Neural cell (in vitro differentiated cells): Measurements from ENCODE around the gene ANGEL1. TPM values are rescaled to one million over a fixed set of nuclear protein-coding genes. Genes with fewer than 3 reads are reported as not detected.

Experiments
- H2AFZ ChIP-seq: fragments of 200-600, 300-800 bp; sonication (generic), shearing (Covaris generic); 2 replicates; pipeline ENCODE4 v1.6.0; 2014; ENCODE audit warnings: low read depth, mild to moderate bottlenecking, antibody characterized with exemption, low read length, moderate library complexity
- H3F3A ChIP-seq: fragments of 200-600 bp; shearing (Covaris generic); 2 replicates; pipeline ENCODE4 v1.6.1; 2016; ENCODE audit warnings: mild to moderate bottlenecking, moderate library complexity, mixed read lengths, antibody characterized with exemption, low read length; ENCODE audit not compliant: insufficient read depth, poor library complexity, severe bottlenecking
- H3K27ac ChIP-seq: fragments of 200-600, 300-800 bp; sonication (generic), shearing (Covaris generic); 2 replicates; pipeline ENCODE4 v1.5.1; 2014; ENCODE audit warnings: mild to moderate bottlenecking, low read length, moderate library complexity
- H3K27me3 ChIP-seq: fragments of 300-800, 200-600 bp; sonication (generic), shearing (Covaris generic); 2 replicates; pipeline ENCODE4 v1.6.0; 2014; ENCODE audit warnings: mild to moderate bottlenecking, low read depth, low read length, moderate library complexity; ENCODE audit not compliant: insufficient read depth
- H3K36me3 ChIP-seq: fragments of 300-800, 200-600 bp; sonication (generic), shearing (Covaris generic); 2 replicates; pipeline ENCODE4 v1.5.1; 2014; ENCODE audit warnings: mild to moderate bottlenecking, antibody characterized with exemption, low read length, moderate library complexity; ENCODE audit not compliant: insufficient read depth
- H3K4me2 ChIP-seq: fragments of 300-800, 200-600 bp; sonication (generic), shearing (Covaris generic); 2 replicates; pipeline ENCODE4 v1.6.0; 2014; ENCODE audit warnings: mild to moderate bottlenecking, low read length
- H3K4me3 ChIP-seq: fragments of 300-800, 200-600 bp; sonication (generic), shearing (Covaris generic); 2 replicates; pipeline ENCODE4 v1.5.1; 2014; ENCODE audit warnings: mild to moderate bottlenecking, low read length, moderate library complexity
- H3K79me2 ChIP-seq: fragments of 200-600 bp; shearing (Covaris generic); replicated peaks from 2 replicates; pipeline ENCODE4 v1.6.0; 2014; ENCODE audit warnings: mild to moderate bottlenecking, low read length, moderate library complexity; ENCODE audit not compliant: insufficient read depth
- H3K9ac ChIP-seq: fragments of 300-800, 200-600 bp; sonication (generic), shearing (Covaris generic); 2 replicates; pipeline ENCODE4 v1.6.1; 2016; ENCODE audit warnings: mild to moderate bottlenecking, low read length, mixed read lengths
- H3K9me2 ChIP-seq: fragments of 200-600 bp; shearing (Covaris generic); 2 replicates; pipeline ENCODE4 v1.6.1; 2016; ENCODE audit warnings: mild to moderate bottlenecking, low read length, mixed read lengths; ENCODE audit not compliant: insufficient read depth
- H3K9me3 ChIP-seq: fragments of 200-600, 300-800 bp; sonication (generic), shearing (Covaris generic); 2 replicates; pipeline ENCODE4 v1.6.1; 2016; ENCODE audit warnings: mild to moderate bottlenecking, mixed run types, low read length, moderate library complexity, mixed read lengths
- H4K20me1 ChIP-seq: fragments of 200-600 bp; shearing (Covaris generic); 2 replicates; pipeline ENCODE4 v1.6.1; 2016; ENCODE audit warnings: mild to moderate bottlenecking, mixed run types; ENCODE audit not compliant: insufficient read depth
- EP300 ChIP-seq: fragments of 450-650 bp; conservative IDR thresholded peaks from 2 replicates; pipeline ENCODE4 v1.6.1; 2014; ENCODE audit warnings: antibody characterized with exemption, mild to moderate bottlenecking, moderate library complexity; ENCODE audit not compliant: poor library complexity, severe bottlenecking
- EZH2 ChIP-seq: fragments of 200-600, 300-800 bp; shearing (Covaris generic), sonication (generic); IDR thresholded peaks from 2 replicates; pipeline ENCODE4 v1.6.1; 2014; ENCODE audit warnings: antibody characterized with exemption, low read length, borderline replicate concordance, mild to moderate bottlenecking; ENCODE audit not compliant: insufficient read depth, poor library complexity, severe bottlenecking
- MXI1 ChIP-seq: fragments of 450-650 bp; conservative IDR thresholded peaks from 2 replicates; pipeline ENCODE4 v1.6.1; 2014; ENCODE audit warnings: antibody characterized with exemption, mild to moderate bottlenecking; ENCODE audit not compliant: poor library complexity, severe bottlenecking
- POLR2AphosphoS5 ChIP-seq: IDR thresholded peaks from 2 replicates; pipeline ENCODE4 v1.6.1; 2012
- RAD21 ChIP-seq: fragments of 450-650 bp; conservative IDR thresholded peaks from 2 replicates; pipeline ENCODE4 v1.6.1; 2014; ENCODE audit warnings: antibody characterized with exemption, mild to moderate bottlenecking, moderate library complexity
- SMC3 ChIP-seq: fragments of 450-650 bp; conservative IDR thresholded peaks from 2 replicates; pipeline ENCODE4 v1.6.1; 2014; ENCODE audit warnings: antibody characterized with exemption, mild to moderate bottlenecking, moderate library complexity; ENCODE audit not compliant: poor library complexity
- TAF1 ChIP-seq: IDR thresholded peaks from 2 replicates; pipeline ENCODE4 v1.6.1; 2012; ENCODE audit warnings: low read depth
- polyA plus RNA-seq: library from polyadenylated mRNA; depleted of rRNA; stranded (reverse); fragments of >200 nt; gene quantifications from 2 replicates; pipeline ENCODE4 v1.2.3, GENCODE V29; 2014
- TF ChIP-seq, protein P1 (sequence below): IDR thresholded peaks from 2 replicates; pipeline ENCODE4 v1.6.1; 2012; ENCODE audit warnings: borderline replicate concordance
- TF ChIP-seq, protein P2 (sequence below): fragments of 450-650 bp; IDR thresholded peaks from 2 replicates; pipeline ENCODE4 v1.5.1; 2014; ENCODE audit warnings: antibody characterized with exemption, mild to moderate bottlenecking, moderate library complexity; ENCODE audit not compliant: poor library complexity, severe bottlenecking

Gene ANGEL1
- polyA plus RNA-seq, 1 donor from 2014 or later, result 18.4 TPM

DNA sequence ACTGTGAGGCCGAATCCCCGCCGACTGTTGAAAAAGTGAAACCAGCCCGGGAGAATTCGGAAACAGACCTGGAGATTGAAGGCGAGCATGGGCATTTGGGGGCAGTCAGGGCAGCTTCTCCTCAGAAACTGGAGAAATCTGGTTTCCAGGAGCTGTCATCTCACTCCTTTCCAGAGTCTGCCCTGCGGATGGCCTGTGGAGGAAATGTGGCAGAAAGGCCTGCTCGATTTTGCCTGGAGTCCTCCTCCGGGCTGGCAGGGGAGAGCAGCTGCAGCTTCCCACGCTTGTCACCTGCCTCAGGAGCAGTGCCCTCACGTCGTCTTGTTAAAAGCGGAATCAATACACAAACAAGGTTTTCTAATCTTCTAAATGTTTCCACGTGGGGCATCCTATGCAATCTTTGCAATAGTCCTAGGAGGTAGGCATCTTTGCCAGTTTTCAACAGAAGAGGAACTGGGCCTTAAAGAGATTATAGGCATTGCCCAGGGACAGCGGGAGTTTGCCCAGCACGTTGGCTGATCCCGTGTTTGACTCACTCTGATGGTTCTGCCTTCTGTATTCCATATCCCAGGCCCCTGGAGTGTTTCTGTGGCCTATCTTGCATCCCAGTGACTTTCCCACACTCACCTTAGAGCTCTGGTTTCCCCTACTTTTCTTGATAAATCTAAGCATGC lies 15.8 kb upstream of the ANGEL1 start:
- H3K4me3 ChIP-seq, result no peak overlapping the region
- H3K36me3 ChIP-seq, result no peaks in the 10 kb centered on the region
- no peak overlapping the region for H3K4me2 ChIP-seq
- H3K27me3 ChIP-seq, result no peaks in the 10 kb centered on the region
- no peaks in the 10 kb centered on the region for H3K9me3 ChIP-seq
- H3F3A ChIP-seq, result no peaks in the 10 kb centered on the region
- no peak overlapping the region for H3K9ac ChIP-seq
- no peaks in the 10 kb centered on the region for H3K79me2 ChIP-seq
- no peak overlapping the region for H2AFZ ChIP-seq
- no peak overlapping the region for H3K27ac ChIP-seq
- no peaks in the 10 kb centered on the region for H3K9me2 ChIP-seq
- H4K20me1 ChIP-seq, result no peaks in the 10 kb centered on the region
- TF ChIP-seq, protein P1, sequence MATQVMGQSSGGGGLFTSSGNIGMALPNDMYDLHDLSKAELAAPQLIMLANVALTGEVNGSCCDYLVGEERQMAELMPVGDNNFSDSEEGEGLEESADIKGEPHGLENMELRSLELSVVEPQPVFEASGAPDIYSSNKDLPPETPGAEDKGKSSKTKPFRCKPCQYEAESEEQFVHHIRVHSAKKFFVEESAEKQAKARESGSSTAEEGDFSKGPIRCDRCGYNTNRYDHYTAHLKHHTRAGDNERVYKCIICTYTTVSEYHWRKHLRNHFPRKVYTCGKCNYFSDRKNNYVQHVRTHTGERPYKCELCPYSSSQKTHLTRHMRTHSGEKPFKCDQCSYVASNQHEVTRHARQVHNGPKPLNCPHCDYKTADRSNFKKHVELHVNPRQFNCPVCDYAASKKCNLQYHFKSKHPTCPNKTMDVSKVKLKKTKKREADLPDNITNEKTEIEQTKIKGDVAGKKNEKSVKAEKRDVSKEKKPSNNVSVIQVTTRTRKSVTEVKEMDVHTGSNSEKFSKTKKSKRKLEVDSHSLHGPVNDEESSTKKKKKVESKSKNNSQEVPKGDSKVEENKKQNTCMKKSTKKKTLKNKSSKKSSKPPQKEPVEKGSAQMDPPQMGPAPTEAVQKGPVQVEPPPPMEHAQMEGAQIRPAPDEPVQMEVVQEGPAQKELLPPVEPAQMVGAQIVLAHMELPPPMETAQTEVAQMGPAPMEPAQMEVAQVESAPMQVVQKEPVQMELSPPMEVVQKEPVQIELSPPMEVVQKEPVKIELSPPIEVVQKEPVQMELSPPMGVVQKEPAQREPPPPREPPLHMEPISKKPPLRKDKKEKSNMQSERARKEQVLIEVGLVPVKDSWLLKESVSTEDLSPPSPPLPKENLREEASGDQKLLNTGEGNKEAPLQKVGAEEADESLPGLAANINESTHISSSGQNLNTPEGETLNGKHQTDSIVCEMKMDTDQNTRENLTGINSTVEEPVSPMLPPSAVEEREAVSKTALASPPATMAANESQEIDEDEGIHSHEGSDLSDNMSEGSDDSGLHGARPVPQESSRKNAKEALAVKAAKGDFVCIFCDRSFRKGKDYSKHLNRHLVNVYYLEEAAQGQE, result no peak
- TF ChIP-seq EP300, result no peak
- no peak for TF ChIP-seq EZH2
- TF ChIP-seq MXI1, result no peak
- TF ChIP-seq TAF1, result no peak
- no peak for TF ChIP-seq SMC3
- TF ChIP-seq RAD21, result no peak
- TF ChIP-seq, protein P2, sequence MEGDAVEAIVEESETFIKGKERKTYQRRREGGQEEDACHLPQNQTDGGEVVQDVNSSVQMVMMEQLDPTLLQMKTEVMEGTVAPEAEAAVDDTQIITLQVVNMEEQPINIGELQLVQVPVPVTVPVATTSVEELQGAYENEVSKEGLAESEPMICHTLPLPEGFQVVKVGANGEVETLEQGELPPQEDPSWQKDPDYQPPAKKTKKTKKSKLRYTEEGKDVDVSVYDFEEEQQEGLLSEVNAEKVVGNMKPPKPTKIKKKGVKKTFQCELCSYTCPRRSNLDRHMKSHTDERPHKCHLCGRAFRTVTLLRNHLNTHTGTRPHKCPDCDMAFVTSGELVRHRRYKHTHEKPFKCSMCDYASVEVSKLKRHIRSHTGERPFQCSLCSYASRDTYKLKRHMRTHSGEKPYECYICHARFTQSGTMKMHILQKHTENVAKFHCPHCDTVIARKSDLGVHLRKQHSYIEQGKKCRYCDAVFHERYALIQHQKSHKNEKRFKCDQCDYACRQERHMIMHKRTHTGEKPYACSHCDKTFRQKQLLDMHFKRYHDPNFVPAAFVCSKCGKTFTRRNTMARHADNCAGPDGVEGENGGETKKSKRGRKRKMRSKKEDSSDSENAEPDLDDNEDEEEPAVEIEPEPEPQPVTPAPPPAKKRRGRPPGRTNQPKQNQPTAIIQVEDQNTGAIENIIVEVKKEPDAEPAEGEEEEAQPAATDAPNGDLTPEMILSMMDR, result no peak
- no peak for TF ChIP-seq POLR2AphosphoS5

GRCh38 chr14:76827696-76828296 lies 15.1 kb upstream of the ANGEL1 start:
- H2AFZ ChIP-seq, result no peak overlapping the region
- H3K79me2 ChIP-seq, result no peaks in the 10 kb centered on the region

More at GRCh38 chr14:76827696-76828296, 15.1 kb upstream of the ANGEL1 start:
- no peaks in the 10 kb centered on the region for H3K36me3 ChIP-seq
- H3K27me3 ChIP-seq, result no peaks in the 10 kb centered on the region
- no peaks in the 10 kb centered on the region for H3F3A ChIP-seq
- H3K27ac ChIP-seq, result no peak overlapping the region
- H3K9ac ChIP-seq, result no peak overlapping the region
- H3K4me3 ChIP-seq, result no peak overlapping the region
- no peak for TF ChIP-seq MXI1
- TF ChIP-seq, protein P1, result no peak
- TF ChIP-seq SMC3, result no peak
- no peak for TF ChIP-seq RAD21
- TF ChIP-seq EZH2, result no peak
- TF ChIP-seq, protein P2, result no peak
- TF ChIP-seq EP300, result no peak
- TF ChIP-seq POLR2AphosphoS5, result no peak
- TF ChIP-seq TAF1, result no peak
- H4K20me1 ChIP-seq, result no peaks in the 10 kb centered on the region
- H3K9me2 ChIP-seq, result no peaks in the 10 kb centered on the region
- no peak overlapping the region for H3K4me2 ChIP-seq
- no peaks in the 10 kb centered on the region for H3K9me3 ChIP-seq
